WERI-Rb-1 (cell line): Measurements from ENCODE around the gene PLEKHM1.

Experiments
- DNase-seq: peaks from one replicate; pipeline ENCODE4 v3.0.0-alpha.2; 2020
- H3K27ac ChIP-seq: fragments of 250-450 bp; sonication (Bioruptor Pico); 2 replicates; pipeline ENCODE4 v1.5.1; 2020; ENCODE audit warnings: mild to moderate bottlenecking, moderate library complexity
- H3K27me3 ChIP-seq: fragments of 250-450 bp; sonication (Bioruptor Pico); 2 replicates; pipeline ENCODE4 v1.5.1; 2021; ENCODE audit warnings: mild to moderate bottlenecking, low read depth, moderate library complexity; ENCODE audit not compliant: insufficient read depth, severe bottlenecking
- H3K36me3 ChIP-seq: fragments of 250-450 bp; sonication (Bioruptor Pico); 2 replicates; pipeline ENCODE4 v1.5.1; 2020; ENCODE audit warnings: mild to moderate bottlenecking, moderate library complexity
- H3K4me3 ChIP-seq: 2 replicates; pipeline ENCODE4 v1.5.1; 2011; ENCODE audit warnings: low read depth, mild to moderate bottlenecking, control low read depth, low read length
- H3K9me3 ChIP-seq: fragments of 250-450 bp; sonication (Bioruptor Pico); 2 replicates; pipeline ENCODE4 v1.5.1; 2021; ENCODE audit warnings: mild to moderate bottlenecking, moderate library complexity; ENCODE audit not compliant: severe bottlenecking
- TF ChIP-seq, protein P1 (sequence below): IDR thresholded peaks from 2 replicates; pipeline ENCODE4 v1.5.1; 2011; ENCODE audit warnings: low read depth, mild to moderate bottlenecking, control low read depth, inconsistent platforms, low read length

Gene PLEKHM1

GRCh38 chr17:45424769-45425124 is 65.8 kb downstream of the PLEKHM1 start:
- Histone ChIP-seq H3K36me3 (no peaks in the 10 kb centered on the region), H3K9me3 (no peaks in the 10 kb centered on the region), H3K27me3 (peaks cover 13% of the 10 kb centered on the region), H3K27ac (no peak overlapping the region), H3K4me3 (peak overlapping the region; percentile 54)
- DNase-seq = no peak
- TF ChIP-seq, protein P1, sequence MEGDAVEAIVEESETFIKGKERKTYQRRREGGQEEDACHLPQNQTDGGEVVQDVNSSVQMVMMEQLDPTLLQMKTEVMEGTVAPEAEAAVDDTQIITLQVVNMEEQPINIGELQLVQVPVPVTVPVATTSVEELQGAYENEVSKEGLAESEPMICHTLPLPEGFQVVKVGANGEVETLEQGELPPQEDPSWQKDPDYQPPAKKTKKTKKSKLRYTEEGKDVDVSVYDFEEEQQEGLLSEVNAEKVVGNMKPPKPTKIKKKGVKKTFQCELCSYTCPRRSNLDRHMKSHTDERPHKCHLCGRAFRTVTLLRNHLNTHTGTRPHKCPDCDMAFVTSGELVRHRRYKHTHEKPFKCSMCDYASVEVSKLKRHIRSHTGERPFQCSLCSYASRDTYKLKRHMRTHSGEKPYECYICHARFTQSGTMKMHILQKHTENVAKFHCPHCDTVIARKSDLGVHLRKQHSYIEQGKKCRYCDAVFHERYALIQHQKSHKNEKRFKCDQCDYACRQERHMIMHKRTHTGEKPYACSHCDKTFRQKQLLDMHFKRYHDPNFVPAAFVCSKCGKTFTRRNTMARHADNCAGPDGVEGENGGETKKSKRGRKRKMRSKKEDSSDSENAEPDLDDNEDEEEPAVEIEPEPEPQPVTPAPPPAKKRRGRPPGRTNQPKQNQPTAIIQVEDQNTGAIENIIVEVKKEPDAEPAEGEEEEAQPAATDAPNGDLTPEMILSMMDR = no peak

DNA sequence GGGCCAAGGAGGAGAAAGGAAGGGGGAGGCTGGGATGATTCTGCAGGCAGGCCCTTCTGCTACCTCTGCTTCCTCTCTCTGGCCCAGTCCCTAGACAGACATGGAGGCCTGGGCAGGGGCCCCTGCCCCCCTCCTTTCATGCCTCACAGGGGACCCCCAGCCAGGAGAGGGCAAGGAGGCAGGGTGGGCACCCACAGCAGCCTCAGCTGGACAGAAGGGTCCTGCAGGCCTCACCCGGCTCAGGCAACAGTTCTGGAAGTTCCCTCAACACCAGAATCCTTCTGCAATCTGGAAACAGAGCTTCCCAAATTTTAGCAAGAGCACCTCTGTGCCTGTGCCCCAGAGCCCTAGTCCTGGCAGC is 66.6 kb downstream of the PLEKHM1 start:
- Histone ChIP-seq H3K27me3 (peaks cover 6% of the 10 kb centered on the region), H3K27ac (no peak overlapping the region), H3K36me3 (no peaks in the 10 kb centered on the region), H3K9me3 (no peaks in the 10 kb centered on the region), H3K4me3 (no peak overlapping the region)
- no peak for DNase-seq
- TF ChIP-seq, protein P1 = no peak

DNA sequence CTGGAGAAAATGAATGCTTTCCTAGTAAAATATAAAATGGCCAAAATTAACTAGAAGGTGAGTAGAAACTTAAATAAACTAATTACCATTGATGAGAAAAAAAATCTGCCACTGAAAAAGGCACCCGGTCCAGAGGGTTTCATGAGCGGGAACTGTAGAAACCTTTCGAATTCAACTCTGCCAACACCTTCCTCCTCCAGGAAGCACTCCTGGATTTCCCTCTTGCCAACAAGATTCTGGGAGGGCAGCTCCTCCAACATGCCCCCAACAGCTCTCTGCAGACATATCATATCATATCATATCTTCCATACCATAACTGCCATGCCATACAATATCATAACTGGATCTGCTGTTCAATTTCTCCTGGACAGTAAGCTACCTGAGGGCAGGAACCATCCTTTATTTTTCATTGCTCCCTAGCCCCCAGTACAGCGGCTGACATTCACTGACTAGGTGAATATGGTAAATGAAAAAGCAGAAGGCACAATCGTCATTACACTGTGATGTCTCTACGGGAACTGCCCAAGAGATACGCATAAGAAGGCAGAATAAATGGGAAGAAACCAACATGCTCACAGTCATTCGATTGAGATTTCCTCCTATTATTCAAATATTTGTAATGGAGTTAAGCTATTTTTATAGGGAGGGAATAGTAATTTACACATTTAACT is 67.1 kb downstream of the PLEKHM1 start:
- Histone ChIP-seq H3K27ac (no peak overlapping the region), H3K27me3 (peaks cover 1% of the 10 kb centered on the region), H3K9me3 (no peaks in the 10 kb centered on the region), H3K36me3 (no peaks in the 10 kb centered on the region), H3K4me3 (no peak overlapping the region)
- TF ChIP-seq, protein P1 = no peak
- no peak for DNase-seq

GRCh38 chr17:45414990-45415881 is 75.3 kb downstream of the PLEKHM1 start:
- DNase-seq = peak; percentile 80
- Histone ChIP-seq H3K4me3 (no peak overlapping the region), H3K9me3 (no peaks in the 10 kb centered on the region), H3K27me3 (no peaks in the 10 kb centered on the region), H3K36me3 (no peaks in the 10 kb centered on the region), H3K27ac (peak overlapping the region; percentile 0; the same call in 1 of the 2 replicates)
- TF ChIP-seq, protein P1 = no peak

GRCh38 chr17:45413498-45413923 is 77.0 kb downstream of the PLEKHM1 start:
- H3K27me3 ChIP-seq = no peaks in the 10 kb centered on the region
- no peak overlapping the region for H3K4me3 ChIP-seq
- no peak overlapping the region for H3K27ac ChIP-seq
- TF ChIP-seq, protein P1 = no peak
- no peaks in the 10 kb centered on the region for H3K9me3 ChIP-seq
- no peaks in the 10 kb centered on the region for H3K36me3 ChIP-seq
- DNase-seq = no peak
